ENCODE results near the gene AGA.

Gene AGA

DNA sequence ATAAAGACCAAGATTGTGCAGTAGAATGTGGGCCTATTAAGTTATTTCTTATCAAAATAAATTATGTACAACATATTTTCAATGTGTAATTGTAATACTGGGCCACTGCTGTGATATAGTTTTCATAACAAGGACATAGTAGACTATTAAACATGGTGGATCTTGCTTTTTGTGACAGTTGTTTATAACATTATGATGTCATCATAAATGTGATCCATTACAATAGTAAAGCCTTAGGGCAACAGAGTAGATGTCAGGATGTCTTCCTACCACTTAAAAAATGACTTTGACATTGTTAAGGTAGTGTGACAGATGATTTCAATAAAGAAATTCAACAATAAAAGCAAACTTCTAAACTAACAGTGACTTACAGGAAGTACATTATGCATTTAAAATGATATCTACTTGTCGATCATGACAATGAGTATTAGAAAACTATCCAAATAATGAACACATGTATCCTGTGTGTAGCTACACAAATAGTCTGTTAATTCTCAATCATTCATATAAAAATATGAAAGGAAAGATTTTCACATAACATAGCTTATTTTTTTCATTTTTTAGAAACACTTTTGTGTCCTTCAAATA is 5.3 kb upstream of the AGA start:
- DNase-seq (ENCODE audit: low read depth) = no peak

GRCh38 chr4:177446586-177446985 is 4.3 kb upstream of the AGA start:
- DNase-seq (ENCODE audit: low read depth) = no peak

DNA sequence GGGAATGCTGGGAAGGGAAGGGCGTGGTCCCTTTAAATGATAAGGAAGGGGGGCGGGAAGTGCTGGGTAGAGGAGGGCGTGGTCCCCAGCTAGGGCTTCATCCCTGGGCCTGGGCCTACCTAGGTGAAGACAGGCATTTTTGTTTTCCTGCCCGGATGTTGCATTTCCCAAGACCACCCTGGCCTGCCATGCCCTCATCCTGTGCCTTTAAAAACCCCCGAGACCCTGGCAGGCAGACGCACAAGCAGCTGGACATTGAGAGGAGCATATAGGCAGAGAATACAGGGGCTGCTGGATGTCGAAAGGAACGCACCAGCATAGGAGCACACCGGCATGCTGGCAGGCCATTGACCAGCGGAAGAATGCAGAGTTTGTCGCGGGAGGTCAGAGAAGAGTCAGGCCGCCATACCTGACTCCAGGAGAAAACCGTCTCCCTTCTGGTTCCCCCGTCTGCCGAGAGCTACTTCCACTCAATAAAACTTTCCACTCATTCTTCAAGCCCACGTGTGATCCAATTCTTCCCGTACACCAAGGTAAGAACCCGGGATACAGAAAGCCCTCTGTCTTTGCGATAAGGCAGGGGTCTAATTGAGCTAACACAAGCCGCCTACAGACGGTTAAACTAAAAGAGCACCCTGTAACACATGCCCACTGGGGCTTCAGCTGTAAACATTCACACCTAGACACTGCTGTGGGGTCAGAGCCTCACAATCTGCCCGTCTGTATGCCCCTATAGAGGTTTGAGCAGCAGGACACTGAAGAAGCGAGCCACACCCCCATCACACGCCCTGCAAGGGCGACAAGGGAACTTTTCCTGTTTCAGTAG is 2.9 kb upstream of the AGA start:
- DNase-seq (ENCODE audit: low read depth) = no peak

GRCh38 chr4:177441061-177441802 is 1.0 kb downstream of the AGA start:
- no peak for DNase-seq (ENCODE audit: low read depth)

GRCh38 chr4:177436456-177436855 is 5.8 kb downstream of the AGA start:
- DNase-seq (ENCODE audit: low read depth) = no peak

GRCh38 chr4:177434667-177435066 is 7.6 kb downstream of the AGA start:
- no peak for DNase-seq (ENCODE audit: low read depth)

- DNase-seq (ENCODE audit: low read depth) = no peak
These were observed 15.0 kb downstream of the AGA start for GRCh38 chr4:177427192-177427591.

DNA sequence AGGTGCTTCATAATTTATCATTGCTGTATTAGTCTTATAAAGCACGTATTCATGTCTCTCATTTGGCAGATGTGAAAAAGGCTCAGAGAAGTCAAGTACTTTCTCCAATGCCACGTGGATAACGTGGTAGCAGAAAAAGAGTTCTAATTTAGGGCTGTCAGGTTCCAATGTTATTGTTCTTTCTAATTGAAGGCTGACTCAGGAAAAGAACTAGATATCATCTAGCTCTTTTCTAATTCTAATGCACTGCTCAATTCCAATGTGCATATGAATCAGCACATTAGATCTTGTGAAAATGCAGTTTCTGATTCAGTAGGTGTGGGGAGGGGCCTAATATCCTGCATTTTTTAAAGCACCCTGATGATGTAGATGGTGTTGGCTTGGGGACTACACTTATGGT is 22.8 kb downstream of the AGA start:
- no peak for DNase-seq (ENCODE audit: low read depth)

GRCh38 chr4:177413656-177414055 is 28.6 kb downstream of the AGA start:
- no peak for DNase-seq (ENCODE audit: low read depth)

DNA sequence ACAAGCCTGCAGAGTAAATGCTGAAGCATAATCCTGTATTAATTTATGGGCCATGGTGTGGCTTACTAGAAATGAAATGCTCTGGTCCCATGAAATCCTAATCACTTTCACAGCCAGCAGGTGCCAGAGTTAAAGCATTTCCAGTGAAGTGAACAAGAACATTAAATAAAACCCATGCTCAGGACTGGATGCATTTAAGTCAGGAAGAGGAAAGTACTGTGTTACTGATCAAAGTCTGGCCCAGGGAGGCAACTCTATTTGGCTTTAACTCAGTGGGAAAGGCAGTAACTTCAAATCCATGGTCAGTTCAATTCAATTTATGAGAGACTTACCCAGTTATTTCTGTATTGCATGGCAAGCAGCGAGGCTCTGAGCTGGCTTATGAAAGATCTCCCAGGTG is 29.2 kb downstream of the AGA start:
- DNase-seq (ENCODE audit: low read depth) = no peak

GRCh38 chr4:177411996-177412395 is 30.2 kb downstream of the AGA start:
- DNase-seq (ENCODE audit: low read depth) = no peak

- DNase-seq (ENCODE audit: low read depth) = no peak
These were observed 31.7 kb downstream of the AGA start for GRCh38 chr4:177410566-177410965.

DNA sequence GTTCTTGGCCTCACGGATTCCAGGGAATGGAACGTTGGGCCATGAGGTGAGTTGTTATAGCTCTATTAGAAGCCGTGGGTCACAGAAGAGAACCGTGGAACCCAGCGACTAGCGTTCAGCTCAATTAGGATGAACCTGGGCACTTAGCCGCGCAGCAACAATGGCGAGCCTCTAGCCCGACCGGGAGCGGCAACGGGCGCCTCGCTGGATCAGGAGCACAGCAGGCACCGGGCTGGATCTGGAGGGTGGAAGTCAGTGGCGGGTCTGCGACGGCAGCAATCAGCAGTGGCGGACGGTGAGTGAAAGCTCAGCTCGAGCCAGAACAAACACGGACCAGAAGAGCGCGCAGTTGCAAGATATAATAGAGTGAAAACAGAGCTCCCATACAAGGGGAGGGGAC is 34.2 kb downstream of the AGA start:
- no peak for DNase-seq (ENCODE audit: low read depth)

DNA sequence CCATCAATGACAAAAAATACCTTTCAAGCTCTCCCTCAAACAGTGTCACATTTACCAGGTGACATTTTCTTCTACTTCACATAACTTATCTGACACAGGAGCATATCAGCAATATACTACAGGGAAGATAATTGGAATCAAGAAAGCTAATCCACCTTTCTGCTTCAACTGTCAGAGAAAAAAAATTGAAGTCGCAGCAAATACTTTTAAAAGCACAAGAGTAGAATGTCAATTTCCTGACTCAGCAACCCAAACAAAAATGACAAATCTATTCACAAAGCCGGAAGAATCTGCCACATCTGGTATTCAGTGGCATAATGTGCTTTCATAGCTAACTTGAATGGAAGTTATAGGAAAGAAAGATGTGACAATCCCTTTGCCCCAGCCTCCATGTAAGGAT is 36.7 kb downstream of the AGA start:
- DNase-seq (ENCODE audit: low read depth) = no peak

GRCh38 chr4:177404986-177405385 is 37.3 kb downstream of the AGA start:
- no peak for DNase-seq (ENCODE audit: low read depth)

DNA sequence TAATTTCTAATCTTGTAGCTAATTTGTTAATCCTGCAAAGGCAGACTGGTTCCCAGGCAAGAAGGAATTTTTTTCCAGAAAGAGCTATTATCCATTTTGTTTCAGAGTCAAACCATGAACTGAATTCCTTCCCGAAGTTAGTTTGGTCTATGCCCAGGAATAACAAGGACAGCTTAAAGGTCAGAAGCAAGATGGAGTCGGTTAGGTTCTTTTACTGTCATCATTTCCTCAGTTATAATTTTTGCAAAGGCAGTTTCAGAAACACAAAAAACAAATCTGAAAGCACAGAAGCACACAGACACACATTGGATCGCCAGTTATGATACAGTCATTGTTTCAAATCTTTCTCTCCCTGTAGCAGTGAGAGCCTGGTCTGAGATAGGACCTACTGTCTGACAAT is 37.9 kb downstream of the AGA start:
- DNase-seq (ENCODE audit: low read depth) = no peak

- no peak for DNase-seq (ENCODE audit: low read depth)
These were observed 38.5 kb downstream of the AGA start for GRCh38 chr4:177403746-177404145.

DNA sequence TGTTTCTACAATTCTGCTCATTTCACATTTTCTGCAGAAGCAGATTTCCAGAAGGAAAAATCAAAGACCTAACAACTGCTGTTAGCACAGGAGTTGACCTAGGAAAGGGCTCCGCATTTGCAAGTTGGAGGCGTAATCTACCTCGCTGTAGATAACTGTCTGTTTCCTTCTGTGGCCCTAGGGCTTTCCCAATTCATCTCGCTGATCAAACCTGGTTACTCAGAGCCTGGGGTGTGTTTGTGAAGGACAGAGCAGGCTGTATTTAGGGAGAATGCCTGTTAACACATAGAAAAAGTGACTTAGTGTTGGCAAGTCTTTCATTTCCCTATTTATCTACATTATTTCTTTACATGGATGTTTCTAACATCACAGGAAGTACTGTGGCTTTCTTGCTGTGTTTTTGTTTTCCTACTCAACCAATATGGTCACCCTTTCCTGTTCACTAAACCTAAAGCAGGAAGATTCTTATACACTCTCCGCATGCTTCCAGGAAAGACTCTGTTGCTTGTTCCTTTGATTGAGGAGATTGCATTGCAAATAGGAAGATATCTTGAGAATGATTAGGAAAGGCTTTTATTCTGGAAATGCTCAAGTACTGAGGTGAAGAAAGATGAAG is 40.5 kb downstream of the AGA start:
- DNase-seq (ENCODE audit: low read depth) = no peak

- no peak for DNase-seq (ENCODE audit: low read depth)
These were observed 42.2 kb downstream of the AGA start for GRCh38 chr4:177400030-177400429.

DNA sequence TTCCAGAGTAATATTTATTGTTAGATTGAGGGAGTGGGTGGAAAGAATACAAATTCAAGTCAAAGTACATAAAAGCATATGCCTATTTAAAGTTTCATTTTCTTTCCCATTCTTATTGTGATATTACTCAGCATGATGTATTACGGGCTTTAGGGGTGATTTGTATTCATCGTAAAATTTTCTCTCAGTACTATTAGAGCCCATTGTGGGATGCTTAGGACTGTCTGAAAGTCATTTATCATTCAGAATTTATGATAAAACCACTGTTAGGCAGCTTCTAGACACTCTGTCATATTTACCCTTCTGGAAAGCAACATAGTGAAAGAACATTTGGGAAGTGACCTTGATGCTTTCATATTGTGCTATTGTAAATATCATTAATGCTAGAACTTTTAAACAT is 45.9 kb downstream of the AGA start:
- DNase-seq (ENCODE audit: low read depth) = no peak

GRCh38 chr4:177393236-177393635 is 49.0 kb downstream of the AGA start:
- no peak for DNase-seq (ENCODE audit: low read depth)

GRCh38 chr4:177391953-177392352 is 50.3 kb downstream of the AGA start:
- no peak for DNase-seq (ENCODE audit: low read depth)

DNA sequence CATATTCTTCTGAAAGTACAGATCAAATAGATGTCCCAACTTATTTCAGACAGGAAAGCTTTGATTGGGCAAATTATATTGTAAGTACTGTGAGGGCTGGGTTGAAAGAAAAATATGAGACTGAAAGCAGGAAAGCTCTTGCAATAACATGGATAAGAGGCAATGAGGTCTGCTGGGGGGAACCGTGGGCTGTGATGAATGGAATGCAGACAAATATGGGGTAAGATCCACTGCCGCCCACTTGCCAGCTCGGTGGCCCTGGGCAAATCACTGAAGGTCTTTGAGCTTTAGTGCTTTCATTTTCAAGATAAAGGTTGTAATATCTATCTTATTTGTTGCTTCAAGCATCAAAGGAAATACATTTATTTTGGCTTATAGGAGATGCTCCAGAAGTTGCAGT is 51.0 kb downstream of the AGA start:
- no peak for DNase-seq (ENCODE audit: low read depth)

All from non-pigmented ciliary epithelial cell (primary cell).